ENCODE data around the gene SCRG1. TPM values are rescaled to one million over a fixed set of nuclear protein-coding genes. Genes with fewer than 3 reads are reported as not detected.

Gene SCRG1
- total and polyA plus RNA-seq, 3 experiments from 2014 or later, result not detected

DNA sequence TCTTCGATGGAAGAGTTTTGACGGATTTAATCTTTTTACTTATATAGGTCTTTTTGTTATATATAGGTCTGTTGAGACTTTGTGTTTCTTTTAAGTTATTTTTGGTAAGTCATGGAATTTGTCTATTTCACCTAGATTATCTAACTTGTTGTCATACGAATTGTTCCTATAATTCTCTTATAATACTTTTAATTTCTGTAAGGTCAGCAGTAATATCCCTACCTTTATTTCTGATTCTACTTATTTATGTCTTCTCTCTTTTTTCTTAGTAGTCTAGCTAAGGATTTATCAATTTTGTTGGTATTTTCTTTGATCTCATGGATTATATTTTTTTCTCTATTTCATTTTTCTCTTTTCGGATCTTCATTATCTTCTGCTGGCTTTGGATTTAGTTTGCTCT, 16.6 kb downstream of the SCRG1 start:
- no peak overlapping the region for H3K27ac ChIP-seq (ENCODE audit: low read depth, low read length)
- no peaks in the 10 kb centered on the region for H3K36me3 ChIP-seq (ENCODE audit: insufficient read depth, low read length)
- peaks cover 0 to 2% (median 1%) of the 10 kb centered on the region in 3 donors for H3K36me3 Mint-ChIP-seq
- H3K4me1 Mint-ChIP-seq, result no peaks in the 10 kb centered on the region
- H3K4me1 ChIP-seq (ENCODE audit: insufficient read depth, low read length), result no peaks in the 10 kb centered on the region
- H3K4me3 Mint-ChIP-seq, result no peak overlapping the region
- H3K27ac Mint-ChIP-seq, result no peak overlapping the region
- no peaks in the 10 kb centered on the region for H3K9me3 ChIP-seq (ENCODE audit: low read length)
- H3K4me3 ChIP-seq (ENCODE audit: low read length), result no peak overlapping the region
- ChIA-PET CTCF (interaction anchor here (1.2 kb wide), 1 partner anchor 63 kb away, joined by 3 read pairs; no protein-coding TSS in a partner anchor), POLR2A (no interaction called here)
- no peaks in the 10 kb centered on the region for H3K9me3 Mint-ChIP-seq
- no peaks in the 10 kb centered on the region for H3K27me3 ChIP-seq (ENCODE audit: insufficient read depth, low read length, poor library complexity, severe bottlenecking)
- DNase-seq, result no peak
- no peaks in the 10 kb centered on the region for H3K27me3 Mint-ChIP-seq

DNA sequence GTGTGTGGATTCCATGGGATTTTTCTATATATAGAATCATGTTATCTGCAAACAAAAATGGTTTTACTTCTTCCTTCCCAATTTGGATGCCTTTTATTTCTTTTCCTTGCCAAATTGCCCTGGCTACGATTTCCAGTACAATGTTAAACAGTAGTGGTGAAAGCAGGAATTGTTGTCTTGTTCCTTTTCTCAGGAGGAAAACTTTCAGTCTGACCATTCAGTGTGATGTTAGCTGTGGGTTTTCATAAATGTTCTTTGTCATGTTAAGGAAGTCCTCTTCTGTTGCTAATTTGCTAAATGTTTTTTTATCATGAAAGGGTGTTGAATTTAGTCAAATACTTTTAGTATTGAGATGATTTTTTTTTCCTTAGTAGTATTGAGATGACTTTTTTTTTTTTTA, 17.3 kb downstream of the SCRG1 start:
- Histone ChIP-seq H3K36me3 (ENCODE audit: insufficient read depth, low read length) (no peaks in the 10 kb centered on the region), H3K27me3 (ENCODE audit: insufficient read depth, low read length, poor library complexity, severe bottlenecking) (no peaks in the 10 kb centered on the region), H3K4me1 (ENCODE audit: insufficient read depth, low read length) (no peaks in the 10 kb centered on the region), H3K4me3 (ENCODE audit: low read length) (no peak overlapping the region), H3K9me3 (ENCODE audit: low read length) (no peaks in the 10 kb centered on the region), H3K27ac (ENCODE audit: low read depth, low read length) (no peak overlapping the region)
- Mint-ChIP-seq H3K27me3 (no peaks in the 10 kb centered on the region), H3K27ac (no peak overlapping the region), H3K36me3 (peaks cover 0 to 2% (median 1%) of the 10 kb centered on the region in 3 donors), H3K9me3 (no peaks in the 10 kb centered on the region), H3K4me1 (no peaks in the 10 kb centered on the region), H3K4me3 (no peak overlapping the region)
- ChIA-PET POLR2A (no interaction called here), CTCF (no interaction called here)
- DNase-seq, result no peak

- Histone ChIP-seq H3K36me3 (ENCODE audit: insufficient read depth, low read length) (no peaks in the 10 kb centered on the region), H3K4me3 (ENCODE audit: low read length) (no peak overlapping the region), H3K9me3 (ENCODE audit: low read length) (no peaks in the 10 kb centered on the region), H3K27ac (ENCODE audit: low read depth, low read length) (no peak overlapping the region), H3K4me1 (ENCODE audit: insufficient read depth, low read length) (no peaks in the 10 kb centered on the region), H3K27me3 (ENCODE audit: insufficient read depth, low read length, poor library complexity, severe bottlenecking) (no peaks in the 10 kb centered on the region)
- H3K9me3 Mint-ChIP-seq, result no peaks in the 10 kb centered on the region
- H3K4me1 Mint-ChIP-seq, result peaks cover 0 to 2% (median 1%) of the 10 kb centered on the region in 3 donors
- DNase-seq, result no peak
- POLR2A ChIA-PET, result interaction anchor here (0.6 kb wide), 1 partner anchor 9 kb away, joined by 3 read pairs; no protein-coding TSS in a partner anchor
- no peak overlapping the region for H3K4me3 Mint-ChIP-seq
- H3K27ac Mint-ChIP-seq, result peak overlapping the region in 2 of 8 donors; percentile 24 to 51
- H3K36me3 Mint-ChIP-seq, result peaks cover 0 to 2% (median 1%) of the 10 kb centered on the region in 3 donors
- no peaks in the 10 kb centered on the region for H3K27me3 Mint-ChIP-seq
- CTCF ChIA-PET, result no interaction called here
Measured at GRCh38 chr4:173380987-173381386, 17.9 kb downstream of the SCRG1 start.

DNA sequence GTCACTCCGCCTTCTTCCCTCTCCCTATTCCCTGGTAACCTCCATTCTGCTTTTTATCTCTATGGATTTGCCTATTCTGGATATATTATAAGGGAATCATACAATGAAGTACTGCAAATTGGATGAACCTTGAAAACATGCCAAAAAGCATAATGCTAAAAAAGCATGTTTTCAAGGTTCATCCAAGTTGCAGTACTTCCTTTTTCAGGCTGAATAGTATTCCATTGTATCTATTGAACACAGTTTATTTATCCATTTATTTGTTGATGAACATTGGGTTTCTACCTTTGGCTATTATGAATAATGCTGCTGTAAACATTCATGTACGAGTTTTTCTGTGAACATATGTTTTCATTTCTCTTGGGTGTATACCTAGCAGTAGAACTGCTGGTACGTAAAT, 19.0 kb downstream of the SCRG1 start:
- Mint-ChIP-seq H3K4me1 (peaks cover 0 to 6% (median 5%) of the 10 kb centered on the region in 3 donors), H3K36me3 (peaks cover 0 to 2% (median 1%) of the 10 kb centered on the region in 3 donors), H3K27ac (no peak overlapping the region), H3K27me3 (no peaks in the 10 kb centered on the region), H3K9me3 (no peaks in the 10 kb centered on the region), H3K4me3 (no peak overlapping the region)
- no peak overlapping the region for H3K27ac ChIP-seq (ENCODE audit: low read depth, low read length)
- ChIA-PET CTCF (no interaction called here), POLR2A (no interaction called here)
- H3K4me3 ChIP-seq (ENCODE audit: low read length), result no peak overlapping the region
- no peaks in the 10 kb centered on the region for H3K27me3 ChIP-seq (ENCODE audit: insufficient read depth, low read length, poor library complexity, severe bottlenecking)
- H3K4me1 ChIP-seq (ENCODE audit: insufficient read depth, low read length), result no peaks in the 10 kb centered on the region
- no peaks in the 10 kb centered on the region for H3K36me3 ChIP-seq (ENCODE audit: insufficient read depth, low read length)
- DNase-seq, result no peak
- H3K9me3 ChIP-seq (ENCODE audit: low read length), result no peaks in the 10 kb centered on the region

DNA sequence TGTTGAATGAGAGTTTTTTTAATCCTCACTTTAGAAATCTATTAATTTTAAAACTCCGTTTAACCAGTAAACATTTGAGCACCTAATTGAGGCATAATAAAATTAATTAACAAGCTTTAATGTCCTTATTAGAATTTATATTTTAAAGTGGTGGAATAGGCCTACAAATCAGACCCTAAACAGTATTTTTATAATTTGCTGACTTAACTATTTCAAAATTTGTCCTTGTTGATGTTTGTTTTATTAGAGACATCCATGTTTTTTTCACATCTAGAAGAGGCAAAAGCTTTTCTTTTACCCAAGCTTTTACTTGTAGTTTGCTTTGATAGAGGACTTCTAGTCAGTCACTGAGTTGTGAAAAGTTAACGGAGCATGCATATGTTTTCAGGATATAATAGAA, 24.3 kb downstream of the SCRG1 start:
- Histone ChIP-seq H3K27ac (ENCODE audit: low read depth, low read length) (no peak overlapping the region), H3K27me3 (ENCODE audit: insufficient read depth, low read length, poor library complexity, severe bottlenecking) (no peaks in the 10 kb centered on the region), H3K9me3 (ENCODE audit: low read length) (no peaks in the 10 kb centered on the region), H3K4me1 (ENCODE audit: insufficient read depth, low read length) (peaks cover 4% of the 10 kb centered on the region), H3K36me3 (ENCODE audit: insufficient read depth, low read length) (no peaks in the 10 kb centered on the region), H3K4me3 (ENCODE audit: low read length) (no peak overlapping the region)
- ChIA-PET CTCF (interaction anchor here (1.3 kb wide), 1 partner anchor 42 kb away, joined by 4 read pairs; no protein-coding TSS in a partner anchor), POLR2A (interaction anchor here (1.2 kb wide), 1 partner anchor 41 kb away, joined by 3 read pairs; the partner anchor contains the start of gene HMGB2)
- Mint-ChIP-seq H3K4me3 (no peak overlapping the region), H3K27me3 (peaks cover 0 to 2% of the 10 kb centered on the region in 2 donors), H3K36me3 (peaks cover 0 to 23% (median 0%) of the 10 kb centered on the region in 3 donors), H3K4me1 (peaks cover 10 to 26% (median 23%) of the 10 kb centered on the region in 3 donors), H3K27ac (peak overlapping the region in 1 of 8 donors; percentile 33), H3K9me3 (no peaks in the 10 kb centered on the region)
- no peak for DNase-seq

GRCh38 chr4:173371292-173372192, 27.4 kb downstream of the SCRG1 start:
- ChIA-PET CTCF (interaction anchor here (0.9 to 6.3 kb wide), 10 partner anchors 19 to 70 kb away, joined by 3 to 39 read pairs (median 4); partner anchors contain the start of gene HMGB2), POLR2A (interaction anchor here (0.6 to 6.3 kb wide), 5 partner anchors 9 to 912 kb away, joined by 3 to 206 read pairs (median 3); partner anchors contain the start of genes CEP44, FBXO8 and HMGB2)
- Histone ChIP-seq H3K9me3 (ENCODE audit: low read length) (no peaks in the 10 kb centered on the region), H3K27ac (ENCODE audit: low read depth, low read length) (peak overlapping the region; percentile 75), H3K4me3 (ENCODE audit: low read length) (peak overlapping the region; percentile 96), H3K27me3 (ENCODE audit: insufficient read depth, low read length, poor library complexity, severe bottlenecking) (no peaks in the 10 kb centered on the region), H3K36me3 (ENCODE audit: insufficient read depth, low read length) (no peaks in the 10 kb centered on the region), H3K4me1 (ENCODE audit: insufficient read depth, low read length) (peaks cover 8% of the 10 kb centered on the region)
- H3K27me3 Mint-ChIP-seq, result peaks cover 0 to 2% of the 10 kb centered on the region in 2 donors
- H3K9me3 Mint-ChIP-seq, result no peaks in the 10 kb centered on the region
- H3K4me3 Mint-ChIP-seq, result peak overlapping the region; percentile 85 to 99 (median 94)
- peaks cover 0 to 23% (median 0%) of the 10 kb centered on the region in 3 donors for H3K36me3 Mint-ChIP-seq
- H3K4me1 Mint-ChIP-seq, result peaks cover 24 to 51% (median 44%) of the 10 kb centered on the region in 3 donors
- peak overlapping the region; percentile 72 to 95 (median 86) for H3K27ac Mint-ChIP-seq
- peak; percentile 29 to 72 (median 40) for DNase-seq

DNA sequence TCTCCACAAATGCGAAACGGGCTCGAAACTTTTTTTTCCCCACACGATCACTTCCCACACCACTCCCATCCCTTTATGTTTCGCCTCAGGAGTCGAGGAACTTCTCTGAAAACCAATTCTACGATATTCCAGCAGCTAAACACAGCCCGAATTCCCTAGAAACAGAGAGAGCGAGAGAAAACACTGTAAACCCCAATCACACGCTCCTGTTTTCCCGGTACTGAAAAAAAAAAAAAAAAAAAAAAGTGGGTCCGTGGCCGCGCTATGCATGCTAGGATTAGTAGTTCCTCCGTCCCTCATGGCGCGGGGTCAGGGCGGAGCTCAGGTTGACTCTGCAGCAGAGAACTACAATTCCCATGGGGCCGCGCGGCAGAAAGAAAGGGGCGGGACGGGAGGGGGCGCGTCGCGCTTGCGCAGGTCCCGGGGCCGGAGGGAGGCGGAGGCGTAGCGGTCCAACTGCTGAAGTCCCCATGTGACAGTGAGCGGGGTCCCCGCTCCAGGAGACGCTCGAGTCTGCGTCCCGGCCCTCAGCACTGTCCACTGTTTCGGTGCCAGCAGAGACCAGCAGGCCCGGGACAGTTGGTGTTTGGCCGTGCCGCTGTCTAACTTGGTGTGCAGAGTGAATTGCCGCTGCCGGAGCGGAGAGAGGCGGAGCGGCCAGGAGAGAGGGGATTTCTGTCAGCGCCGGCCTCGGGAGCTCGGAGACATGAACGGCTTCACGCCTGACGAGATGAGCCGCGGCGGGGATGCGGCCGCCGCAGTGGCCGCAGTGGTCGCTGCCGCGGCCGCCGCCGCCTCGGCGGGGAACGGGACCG, 28.2 kb downstream of the SCRG1 start, which contains the start of gene SAP30:
Gene SAP30 (plus strand): TSS at position 478 of the 815 bp plus-strand sequence. CDS start 229 bp downstream, at position 707.
- peaks cover 12% of the 10 kb centered on the region for H3K4me1 ChIP-seq (ENCODE audit: insufficient read depth, low read length)
- H3K9me3 ChIP-seq (ENCODE audit: low read length), result no peaks in the 10 kb centered on the region
- POLR2A ChIA-PET, result interaction anchor here (0.5 to 6.3 kb wide), 7 partner anchors 9 to 913 kb away, joined by 3 to 206 read pairs (median 4); partner anchors contain the start of genes CEP44, FBXO8 and HMGB2
- Mint-ChIP-seq H3K36me3 (peaks cover 0 to 23% (median 0%) of the 10 kb centered on the region in 3 donors), H3K4me1 (peaks cover 26 to 55% (median 47%) of the 10 kb centered on the region in 3 donors), H3K27ac (peak within 1 kb of the TSS; percentile 78 to 99 (median 96)), H3K9me3 (no peaks in the 10 kb centered on the region), H3K4me3 (peak within 1 kb of the TSS; percentile 85 to 100 (median 99)), H3K27me3 (peaks cover 0 to 2% of the 10 kb centered on the region in 2 donors)
- CTCF ChIA-PET, result interaction anchor here (0.6 to 6.3 kb wide), 8 partner anchors 25 to 777 kb away, joined by 3 to 39 read pairs (median 3); partner anchors contain the start of gene HMGB2
- no peaks in the 10 kb centered on the region for H3K36me3 ChIP-seq (ENCODE audit: insufficient read depth, low read length)
- H3K27me3 ChIP-seq (ENCODE audit: insufficient read depth, low read length, poor library complexity, severe bottlenecking), result no peaks in the 10 kb centered on the region
- peak within 1 kb of the TSS; percentile 96 for H3K4me3 ChIP-seq (ENCODE audit: low read length)
- H3K27ac ChIP-seq (ENCODE audit: low read depth, low read length), result peak within 1 kb of the TSS; percentile 89
- DNase-seq, result peak; percentile 91 to 98 (median 94)

All from CD8-positive, alpha-beta memory T cell (primary cell).